ENCODE data around the gene KDM4B.

- TF ChIP-seq CTCF (IDR thresholded peaks at IDR 0.05 in 2 of 3, conservative IDR thresholded peaks at IDR 0.05 in 1 of 3; ENCODE audit: control insufficient read depth in 2 of 3, extremely low read depth in 1 of 3, insufficient read depth in 1 of 3, low read depth in 3 of 3, low read length in 3 of 3): peak; percentile 92 to 99 (median 96); a peak in 5 of 6 replicates
- no peak for TF ChIP-seq POLR2AphosphoS5 (IDR thresholded peaks at IDR 0.05; ENCODE audit: low read length)
- no peak for TF ChIP-seq IRF3 (IDR thresholded peaks at IDR 0.05)
- TF ChIP-seq EP300 (IDR thresholded peaks at IDR 0.05; ENCODE audit: borderline replicate concordance in 1 of 2, control insufficient read depth in 1 of 2, low read depth in 2 of 2, low read length in 2 of 2): no peak
- TF ChIP-seq CBX5 (IDR thresholded peaks at IDR 0.05; ENCODE audit: low read depth): no peak
- no peak for TF ChIP-seq NR2C2 (IDR thresholded peaks at IDR 0.05; ENCODE audit: borderline replicate concordance, control insufficient read depth, insufficient read length, low read depth)
These were observed 79.3 kb downstream of the KDM4B start for GRCh38 chr19:5048091-5048726.

Data from GM12878 (cell line).